H9 (cell line): ENCODE results near the gene TUBGCP6. TPM values are rescaled to one million over a fixed set of nuclear protein-coding genes. Genes with fewer than 3 reads are reported as not detected.

Experiments
- DNase-seq: peaks from one replicate; pipeline ENCODE4 v3.0.0-alpha.2; 2017
- H2AFZ ChIP-seq: one replicate; pipeline ENCODE4 v1.6.1; 2013; ENCODE audit warnings: mild to moderate bottlenecking, low read length, control low read depth, moderate library complexity
- H2AK5ac ChIP-seq: 2 replicates; pipeline ENCODE4 v1.6.1; 2013; ENCODE audit warnings: low read length, control low read depth, mixed read lengths; ENCODE audit not compliant: insufficient read length
- H2BK120ac ChIP-seq: one replicate; pipeline ENCODE4 v1.6.1; 2013; ENCODE audit warnings: low read depth, mild to moderate bottlenecking, low read length, control low read depth, inconsistent platforms; ENCODE audit not compliant: poor library complexity, severe bottlenecking
- H2BK12ac ChIP-seq: 2 replicates; pipeline ENCODE4 v1.6.1; 2013; ENCODE audit warnings: low read length, control low read depth, mixed read lengths, low read depth; ENCODE audit not compliant: insufficient read length
- H2BK15ac ChIP-seq: 2 replicates; pipeline ENCODE4 v1.6.1; 2013; ENCODE audit warnings: low read depth, low read length, control low read depth
- H2BK20ac ChIP-seq: one replicate; pipeline ENCODE4 v1.6.1; 2013; ENCODE audit warnings: low read depth, mild to moderate bottlenecking, low read length, control low read depth, inconsistent platforms; ENCODE audit not compliant: poor library complexity, severe bottlenecking
- H2BK5ac ChIP-seq: 2 replicates; pipeline ENCODE4 v1.6.1; 2013; ENCODE audit warnings: low read length, control low read depth, mixed read lengths; ENCODE audit not compliant: insufficient read length
- H3K14ac ChIP-seq: 2 replicates; pipeline ENCODE4 v1.6.1; 2013; ENCODE audit warnings: low read length, control low read depth; ENCODE audit not compliant: insufficient read depth
- H3K18ac ChIP-seq: 2 replicates; pipeline ENCODE4 v1.6.1; 2013; ENCODE audit warnings: low read depth, mild to moderate bottlenecking, mixed read lengths, low read length, control low read depth; ENCODE audit not compliant: insufficient read length
- H3K23ac ChIP-seq: 2 replicates; pipeline ENCODE4 v1.6.1; 2013; ENCODE audit warnings: low read length, control low read depth, mixed read lengths, low read depth; ENCODE audit not compliant: insufficient read length
- H3K23me2 ChIP-seq: 2 replicates; pipeline ENCODE4 v1.6.1; 2013; ENCODE audit warnings: low read depth, mild to moderate bottlenecking, mixed read lengths, low read length, control low read depth; ENCODE audit not compliant: insufficient read length, poor library complexity, severe bottlenecking
- H3K27ac ChIP-seq: 2 replicates; pipeline ENCODE4 v1.5.1; 2013; ENCODE audit warnings: low read length, control low read depth, mixed read lengths, low read depth; ENCODE audit not compliant: insufficient read length
- H3K27me3 ChIP-seq: 2 replicates; pipeline ENCODE4 v1.6.1; 2013; ENCODE audit warnings: low read length, control low read depth, inconsistent platforms; ENCODE audit not compliant: insufficient read depth
- H3K4ac ChIP-seq: 2 replicates; pipeline ENCODE4 v1.6.1; 2013; ENCODE audit warnings: low read depth, mild to moderate bottlenecking, control low read depth, inconsistent platforms, low read length, moderate library complexity
- H3K4me1 ChIP-seq: 2 replicates; pipeline ENCODE4 v1.6.1; 2013; ENCODE audit warnings: low read length, control low read depth, inconsistent platforms; ENCODE audit not compliant: insufficient read depth
- H3K4me2 ChIP-seq: 2 replicates; pipeline ENCODE4 v1.6.1; 2013; ENCODE audit warnings: low read length, control low read depth, mixed read lengths; ENCODE audit not compliant: insufficient read length, insufficient read depth
- H3K56ac ChIP-seq: 2 replicates; pipeline ENCODE4 v1.6.1; 2013; ENCODE audit warnings: low read depth, mild to moderate bottlenecking, mixed read lengths, low read length, control low read depth; ENCODE audit not compliant: insufficient read length
- H3K79me1 ChIP-seq: 2 replicates; pipeline ENCODE4 v1.6.1; 2013; ENCODE audit warnings: low read depth, mild to moderate bottlenecking, moderate library complexity, low read length, control low read depth, inconsistent platforms; ENCODE audit not compliant: insufficient read depth, poor library complexity, severe bottlenecking
- H3K79me2 ChIP-seq: 2 replicates; pipeline ENCODE4 v1.6.1; 2013; ENCODE audit warnings: low read length, control low read depth, inconsistent platforms; ENCODE audit not compliant: insufficient read depth
- H3K9ac ChIP-seq: 2 replicates; pipeline ENCODE4 v1.6.1; 2013; ENCODE audit warnings: low read length, control low read depth, mixed read lengths; ENCODE audit not compliant: insufficient read length; ENCODE audit errors: extremely low read depth
- H3K9me3 ChIP-seq: one replicate; pipeline ENCODE4 v1.6.1; 2013; ENCODE audit warnings: low read depth, low read length, inconsistent platforms; ENCODE audit not compliant: control insufficient read depth
- H3T11ph ChIP-seq: one replicate; pipeline ENCODE4 v1.6.1; 2013; ENCODE audit warnings: mild to moderate bottlenecking, low read length, control low read depth, inconsistent platforms
- H4K20me1 ChIP-seq: one replicate; pipeline ENCODE4 v1.6.1; 2013; ENCODE audit not compliant: control insufficient read depth, insufficient read length, insufficient read depth
- H4K5ac ChIP-seq: 2 replicates; pipeline ENCODE4 v1.6.1; 2013; ENCODE audit warnings: low read depth, mild to moderate bottlenecking, mixed read lengths, low read length, control low read depth; ENCODE audit not compliant: insufficient read length
- H4K8ac ChIP-seq: replicated peaks from 2 replicates; pipeline ENCODE4 v1.6.1; 2013; ENCODE audit warnings: low read length, control low read depth, mixed read lengths, low read depth; ENCODE audit not compliant: insufficient read length
- H4K91ac ChIP-seq: 2 replicates; pipeline ENCODE4 v1.6.1; 2013; ENCODE audit warnings: low read depth, mild to moderate bottlenecking, moderate library complexity, mixed read lengths, low read length, control low read depth; ENCODE audit not compliant: insufficient read length
- H3K27ac Mint-ChIP-seq, 3 experiments: 2 replicates in 2 of 3; 3 replicates in 1 of 3; pipeline ENCODE4 v1.8.0; 2020 to 2021; ENCODE audit warnings: mixed read lengths in 3 of 3, mild to moderate bottlenecking in 1 of 3, moderate library complexity in 1 of 3
- H3K27me3 Mint-ChIP-seq: 2 replicates; pipeline ENCODE4 v1.8.0; 2021; ENCODE audit warnings: low read depth, mild to moderate bottlenecking, moderate library complexity, mixed read lengths
- H3K36me3 Mint-ChIP-seq, 3 experiments: 2 replicates in 2 of 3; 3 replicates in 1 of 3; pipeline ENCODE4 v1.8.0; 2020 to 2021; ENCODE audit warnings: low read depth in 3 of 3, mixed read lengths in 3 of 3; ENCODE audit not compliant: insufficient read depth in 1 of 3
- H3K4me1 Mint-ChIP-seq, 2 experiments: 2 replicates each; pipeline ENCODE4 v1.8.0; 2020; ENCODE audit warnings: mixed read lengths in 2 of 2
- H3K4me3 Mint-ChIP-seq, 2 experiments: 2 replicates in 1 of 2; 3 replicates in 1 of 2; pipeline ENCODE4 v1.8.0; 2020 to 2021; ENCODE audit warnings: mild to moderate bottlenecking in 2 of 2, mixed read lengths in 2 of 2, moderate library complexity in 1 of 2
- H3K9me3 Mint-ChIP-seq, 2 experiments: 2 replicates in 1 of 2; 3 replicates in 1 of 2; pipeline ENCODE4 v1.8.0; 2020; ENCODE audit warnings: mild to moderate bottlenecking in 2 of 2, mixed read lengths in 2 of 2, moderate library complexity in 1 of 2
- CTCF ChIP-seq: fragments of 200-600 bp; sonication (generic); conservative IDR thresholded peaks from 3 replicates; pipeline ENCODE4 v1.8.0; 2021; ENCODE audit warnings: antibody characterized with exemption, mild to moderate bottlenecking
- WGBS: extraction: QIAGEN DNeasy Blood & Tissue Kit; methylation state at CpG from one replicate; pipeline ENCODE4 v1.1.7; 2013; ENCODE audit warnings: missing lambda C conversion rate, low lambda C conversion rate, mixed read lengths; ENCODE audit not compliant: insufficient read length; ENCODE audit errors: extremely low coverage; 5-methylcytosine and 5-hydroxymethylcytosine counted together
- total RNA-seq: library from RNA; stranded (reverse); gene quantifications from 2 replicates; pipeline ENCODE4 v1.2.1, GENCODE V29; 2021

TUBGCP6 gene
- total RNA-seq, 1 experiment from 2014 or later, result 29.0 TPM

- no peak overlapping the region for H3K4me3 Mint-ChIP-seq
- Histone ChIP-seq H3K79me2 (peaks cover 3% of the 10 kb centered on the region; the same call in 1 of the 2 replicates), H3K27ac (no peak overlapping the region), H3K4me1 (no peaks in the 10 kb centered on the region), H4K91ac (no peak overlapping the region), H2BK20ac (no peak overlapping the region), H4K8ac (no peak overlapping the region), H2BK5ac (no peak overlapping the region), H2AK5ac (no peak overlapping the region), H3K23ac (no peak overlapping the region), H3K9me3 (no peaks in the 10 kb centered on the region), H3K4me2 (no peak overlapping the region), H4K5ac (no peak overlapping the region), H2BK15ac (no peak overlapping the region), H3K9ac (no peak overlapping the region), H4K20me1 (no peaks in the 10 kb centered on the region), H2BK12ac (no peak overlapping the region), H3K4ac (no peak overlapping the region), H3K23me2 (peaks cover 3% of the 10 kb centered on the region), H3K79me1 (peaks cover 2% of the 10 kb centered on the region), H3K18ac (no peak overlapping the region), H2BK120ac (no peak overlapping the region), H3K14ac (no peak overlapping the region), H3T11ph (no peak overlapping the region), H3K27me3 (no peaks in the 10 kb centered on the region), H3K56ac (no peak overlapping the region), H2AFZ (no peak overlapping the region)
- no peak for DNase-seq
- H3K4me1 Mint-ChIP-seq, result peaks cover 3 to 4% of the 10 kb centered on the region in 2 experiments
- peaks cover 8 to 32% (median 28%) of the 10 kb centered on the region in 3 experiments; a peak in 6 of 7 replicates for H3K36me3 Mint-ChIP-seq
- no peak for TF ChIP-seq CTCF
- no CpG with 5 or more reads among the region's 31 CpGs for WGBS
- no peak overlapping the region for H3K27ac Mint-ChIP-seq
- no peaks in the 10 kb centered on the region; a peak in 1 of 5 replicates for H3K9me3 Mint-ChIP-seq
- H3K27me3 Mint-ChIP-seq, result no peaks in the 10 kb centered on the region
Observed at GRCh38 chr22:50287731-50288130, 42.9 kb upstream of the TUBGCP6 start.
